HepG2 (cell line): Measurements from ENCODE around the gene SV2A. TPM values are rescaled to one million over a fixed set of nuclear protein-coding genes. Genes with fewer than 3 reads are reported as not detected.
A peak's percentile ranks its signal among the peaks of the same experiment; 100 is the strongest.

Experiments
- ATAC-seq: fragments of 200-7000 bp; cut with Tn5 transposase; 3 replicates; pipeline ENCODE4 v1.9.1; 2020; ENCODE audit warnings: mild to moderate bottlenecking, moderate library complexity
- BruUV-seq: library from RNA; stranded (reverse); fragments of 400-500 nt; replicated peaks from 2 replicates; lab custom pipeline; 2021; lab: Mats Ljungman, UMichigan
- CTCF ChIA-PET: fragments of 300-600 bp; formaldehyde crosslinking; extraction: SDS; loops from one replicate; lab custom pipeline; 2021; ENCODE audit warnings: low total read pairs, inconsistent platforms, low intra/inter-chr PET ratio; lab: Yijun Ruan, JAX
- POLR2A ChIA-PET: fragments of 350-600 bp; sonication (Branson Sonifier 250); formaldehyde crosslinking; loops from one replicate; lab custom pipeline; 2020; ENCODE audit warnings: antibody characterized with exemption, inconsistent platforms; lab: Yijun Ruan, JAX
- DNase-seq: peaks from one replicate; pipeline ENCODE4 v3.0.0-alpha.2; 2015; ENCODE audit warnings: low spot score
- FAIRE-seq: peaks from 3 replicates; lab custom pipeline; 2011; peaks lifted over from hg19 to GRCh38; lab: Jason Lieb, UNC
- H2AFZ ChIP-seq: one replicate; pipeline ENCODE4 v1.6.1; 2011; ENCODE audit warnings: low read length, inconsistent platforms
- H3K27ac ChIP-seq: fragments of 300-600 bp; 3 replicates; pipeline ENCODE4 v1.8.0; 2011; ENCODE audit warnings: mixed run types, mild to moderate bottlenecking, mixed read lengths, low read length, inconsistent platforms; ENCODE audit not compliant: insufficient read depth; ENCODE audit errors: extremely low read length
- H3K27me3 ChIP-seq, 2 experiments: fragments of 200-600 bp in 1 of 2; 2 replicates in 1 of 2; 3 replicates in 1 of 2; pipeline versions ENCODE4 v1.6.0 to v1.8.0; 2011; ENCODE audit warnings: low read length in 2 of 2, mild to moderate bottlenecking in 2 of 2, moderate library complexity in 2 of 2, inconsistent platforms in 1 of 2; ENCODE audit not compliant: insufficient read depth in 2 of 2, control insufficient read depth in 1 of 2
- H3K36me3 ChIP-seq, 2 experiments: fragments of 200-600 bp in 1 of 2; replicated peaks in 1 of 2; 2 replicates in 1 of 2; 3 replicates in 1 of 2; pipeline versions ENCODE4 v1.5.1 to v1.8.0; 2011; ENCODE audit warnings: low read length in 2 of 2, inconsistent platforms in 1 of 2; ENCODE audit not compliant: insufficient read depth in 2 of 2, control insufficient read depth in 1 of 2
- H3K4me1 ChIP-seq: 2 replicates; pipeline ENCODE4 v1.5.1; 2012; ENCODE audit warnings: low read length, inconsistent platforms; ENCODE audit not compliant: insufficient read depth
- H3K4me2 ChIP-seq: 2 replicates; pipeline ENCODE4 v1.6.0; 2011; ENCODE audit warnings: low read depth, low read length, inconsistent platforms
- H3K4me3 ChIP-seq, 3 experiments: fragments of 200-600 bp in 1 of 3; sonication (generic), shearing (Covaris generic) in 1 of 3; replicated peaks in 1 of 3; 2 replicates each; pipeline ENCODE4 v1.5.1; 2011 to 2016; ENCODE audit warnings: low read length in 3 of 3, inconsistent platforms in 2 of 3, low read depth in 2 of 3, mild to moderate bottlenecking in 2 of 3, control low read depth in 1 of 3, mixed read lengths in 1 of 3; ENCODE audit not compliant: insufficient read depth in 1 of 3
- H3K79me2 ChIP-seq: one replicate; pipeline ENCODE4 v1.6.1; 2011; ENCODE audit warnings: low read length, inconsistent platforms; ENCODE audit not compliant: insufficient read depth
- H3K9ac ChIP-seq: 2 replicates; pipeline ENCODE4 v1.6.0; 2011; ENCODE audit warnings: mild to moderate bottlenecking, low read depth, low read length, inconsistent platforms; ENCODE audit not compliant: insufficient read depth
- H3K9me3 ChIP-seq: 2 replicates; pipeline ENCODE4 v1.5.1; 2012; ENCODE audit warnings: mild to moderate bottlenecking, low read length
- H4K20me1 ChIP-seq: 2 replicates; pipeline ENCODE4 v1.6.0; 2011; ENCODE audit warnings: inconsistent platforms, mild to moderate bottlenecking, low read length, moderate library complexity; ENCODE audit not compliant: insufficient read depth
- ARNT2 ChIP-seq: sonication (generic); formaldehyde crosslinking; IDR thresholded peaks from 2 replicates; pipeline ENCODE4 v1.8.0; 2022; ENCODE audit warnings: mild to moderate bottlenecking, low read depth, missing genetic modification reagents, moderate library complexity
- DR1 ChIP-seq: sonication (generic); formaldehyde crosslinking; IDR thresholded peaks from 2 replicates; pipeline ENCODE4 v1.8.0; 2021; ENCODE audit warnings: mild to moderate bottlenecking, missing genetic modification reagents, inconsistent platforms
- EP300 ChIP-seq, 3 experiments: sonication (generic) in 1 of 3; formaldehyde crosslinking in 1 of 3; IDR thresholded peaks; 2 replicates each; pipeline versions ENCODE4 v1.5.1 to v1.6.1; 2011 to 2020; ENCODE audit warnings: low read depth in 2 of 3, low read length in 2 of 3, borderline replicate concordance in 1 of 3, improper control_type of control experiment in 1 of 3, mild to moderate bottlenecking in 1 of 3, missing genetic modification reagents in 1 of 3, moderate library complexity in 1 of 3
- HNF1B ChIP-seq: sonication (generic); formaldehyde crosslinking; IDR thresholded peaks from 2 replicates; pipeline ENCODE4 v1.5.1; 2020; ENCODE audit warnings: mild to moderate bottlenecking, moderate library complexity, missing genetic modification reagents
- KMT2B ChIP-seq: IDR thresholded peaks from 2 replicates; pipeline ENCODE4 v1.6.1; 2016; ENCODE audit warnings: missing genetic modification reagents, missing compliant biosample characterization
- MIER3 ChIP-seq: IDR thresholded peaks from 2 replicates; pipeline ENCODE4 v1.6.1; 2016; ENCODE audit warnings: missing compliant biosample characterization, borderline replicate concordance
- PBX2 ChIP-seq: IDR thresholded peaks from 2 replicates; pipeline ENCODE4 v1.6.1; 2016; ENCODE audit warnings: control low read depth
- SALL1 ChIP-seq: sonication (generic); formaldehyde crosslinking; IDR thresholded peaks from 2 replicates; pipeline ENCODE4 v1.8.0; 2022; ENCODE audit warnings: mild to moderate bottlenecking, missing genetic modification reagents
- SRSF1 ChIP-seq: fragments of 200-400 bp; formaldehyde crosslinking; optimal IDR thresholded peaks from 2 replicates; pipeline ENCODE3; 2017; ENCODE audit warnings: mild to moderate bottlenecking, low read depth, low read length, moderate library complexity
- STAT5B ChIP-seq: sonication (generic); formaldehyde crosslinking; IDR thresholded peaks from 2 replicates; pipeline ENCODE4 v1.4.0; 2020; ENCODE audit warnings: missing genetic modification reagents
- TCF7L2 ChIP-seq: IDR thresholded peaks from 2 replicates; pipeline ENCODE4 v1.6.1; 2011; ENCODE audit warnings: mild to moderate bottlenecking, low read depth, low read length, moderate library complexity
- ZNF143 ChIP-seq: sonication (generic); formaldehyde crosslinking; IDR thresholded peaks from 2 replicates; pipeline ENCODE4 v1.4.0; 2020; ENCODE audit warnings: missing genetic modification reagents
- ZNF512 ChIP-seq: sonication (generic); formaldehyde crosslinking; IDR thresholded peaks from 2 replicates; pipeline ENCODE4 v1.4.0; 2020; ENCODE audit warnings: mild to moderate bottlenecking, missing genetic modification reagents
- ZNF781 ChIP-seq: sonication (generic); formaldehyde crosslinking; IDR thresholded peaks from 2 replicates; pipeline ENCODE4 v1.5.1; 2020; ENCODE audit warnings: borderline replicate concordance, mild to moderate bottlenecking, missing genetic modification reagents; ENCODE audit errors: not compliant biosample characterization
- WGBS: methylation state at CpG from one replicate; pipeline ENCODE4 v1.1.6; 2017; ENCODE audit warnings: low lambda C conversion rate; 5-methylcytosine and 5-hydroxymethylcytosine counted together
- in situ Hi-C: cut with HindIII; loops from 2 replicates; pipeline ENCODE4 v1.10.0; 2017; ENCODE audit warnings: low pct_unique_long_range_greater_than_20kb; ENCODE audit not compliant: extremely low pct_ligation_motif_present
- intact Hi-C: fragments of 100-400 bp; cut with micrococcal nuclease; formaldehyde crosslinking; loops from one replicate; pipeline ENCODE4 v1.10.0; 2022; ENCODE audit not compliant: unreplicated experiment
- polyA plus RNA-seq, 8 experiments: library from polyadenylated mRNA; depleted of rRNA in 3 of 8; stranded (reverse) in 7 of 8; unstranded in 1 of 8; fragments of >200 nt; fragmentation: Illumina TruSeq in 4 of 8; extraction: Trizol in 4 of 8; gene quantifications; 2 replicates each; pipeline versions ENCODE4 v1.2.1 to v1.2.3, GENCODE V29; 2011 to 2016; ENCODE audit warnings: low read depth in 4 of 8, missing spikeins in 1 of 8, mixed read lengths in 1 of 8; ENCODE audit not compliant: insufficient read depth in 1 of 8
- total RNA-seq, 5 experiments: library from RNA; depleted of rRNA; stranded (reverse); fragments of >200 nt; fragmentation: Illumina TruSeq; extraction: Trizol; gene quantifications; 2 replicates each; pipeline ENCODE4 v1.2.3, GENCODE V29; 2016; ENCODE audit warnings: low read depth in 1 of 5

SV2A gene
- total and polyA plus RNA-seq, 2 of the 13 experiments (the other 11 are each of a cell fraction or from before 2014, with no cell fraction given): 0.84 to 1.9 TPM

GRCh38 chr1:149926296-149926695, 8.7 kb upstream of the SV2A start:
- Histone ChIP-seq H3K4me3 (peak overlapping the region in 2 of 3 experiments; percentile 90 to 92; a peak in 4 of 6 replicates), H3K4me1 (peaks cover 30% of the 10 kb centered on the region), H3K9me3 (no peaks in the 10 kb centered on the region), H3K9ac (no peak overlapping the region), H3K27ac (no peak overlapping the region), H3K36me3 (peaks cover 13 to 41% of the 10 kb centered on the region in 2 experiments), H3K79me2 (peaks cover 17% of the 10 kb centered on the region), H3K4me2 (peak overlapping the region; percentile 90), H4K20me1 (0 out of 2 replicates have a peak, but pooled peaks cover 3% of the 10 kb centered on the region), H3K27me3 (no peaks in the 10 kb centered on the region; a peak in 1 of 5 replicates), H2AFZ (no peak overlapping the region)
- WGBS: 95% methylated on average over 9 of the region's 9 CpGs
- ATAC-seq: no peak
- no peak for DNase-seq
- ChIA-PET POLR2A (no interaction called here), CTCF (no interaction called here)
- in situ Hi-C loops: no loop called here
- no TSS peak for BruUV-seq
- no peak for FAIRE-seq
- intact Hi-C loops: no loop called here
- TF ChIP-seq SALL1 (CRISPR knock-in tag): no peak

GRCh38 chr1:149925751-149926150, 8.1 kb upstream of the SV2A start:
- H3K36me3 ChIP-seq: peaks cover 13 to 41% of the 10 kb centered on the region in 2 experiments
- 0 out of 2 replicates have a peak, but pooled peaks cover 3% of the 10 kb centered on the region for H4K20me1 ChIP-seq
- ATAC-seq (no peak), DNase-seq (no peak), FAIRE-seq (no peak)
- no peaks in the 10 kb centered on the region; a peak in 1 of 5 replicates for H3K27me3 ChIP-seq
- H3K27ac ChIP-seq: no peak overlapping the region
- no peak overlapping the region for H3K9ac ChIP-seq
- ChIA-PET CTCF (no interaction called here), POLR2A (no interaction called here)
- 100% methylated on average over 2 of the region's 2 CpGs for WGBS
- intact Hi-C loops (no loop called here), in situ Hi-C loops (no loop called here)
- H2AFZ ChIP-seq: no peak overlapping the region
- H3K79me2 ChIP-seq: peaks cover 17% of the 10 kb centered on the region
- H3K4me1 ChIP-seq: peaks cover 30% of the 10 kb centered on the region
- H3K4me2 ChIP-seq: peak overlapping the region; percentile 90; the same call in 1 of the 2 replicates
- no peak overlapping the region for H3K4me3 ChIP-seq
- no TSS peak for BruUV-seq
- H3K9me3 ChIP-seq: no peaks in the 10 kb centered on the region
- no peak for TF ChIP-seq TCF7L2
- TF ChIP-seq DR1 (CRISPR knock-in tag): no peak
- TF ChIP-seq ZNF512 (CRISPR knock-in tag): no peak
- no peak for TF ChIP-seq PBX2 (CRISPR knock-in tag)
- TF ChIP-seq EP300 (IDR thresholded peaks at IDR 0.05; ENCODE audit: low read depth in 2 of 2, low read length in 2 of 2): no peak
- TF ChIP-seq EP300 (CRISPR knock-in tag; IDR thresholded peaks at IDR 0.05; ENCODE audit: borderline replicate concordance): no peak
- no peak for TF ChIP-seq HNF1B
- TF ChIP-seq SRSF1: no peak
- TF ChIP-seq ZNF781 (CRISPR knock-in tag): no peak
- no peak for TF ChIP-seq ZNF143
- no peak for TF ChIP-seq STAT5B (CRISPR knock-in tag)
- no peak for TF ChIP-seq ARNT2 (CRISPR knock-in tag)
- TF ChIP-seq MIER3: no peak
- no peak for TF ChIP-seq KMT2B (CRISPR knock-in tag)
